ENCODE measurements around the gene CXCL3. TPM values are rescaled to one million over a fixed set of nuclear protein-coding genes. Genes with fewer than 3 reads are reported as not detected.

The CXCL3 gene
- total RNA-seq, 2 donors from 2014 or later = 2.9 TPM

GRCh38 chr4:73989928-73990327 lies 48.6 kb downstream of the CXCL3 start:
- H3K4me3 ChIP-seq (ENCODE audit: low read length) = no peak overlapping the region
- no peak for DNase-seq
- Mint-ChIP-seq H3K36me3 (ENCODE audit: low read depth) (no peaks in the 10 kb centered on the region), H3K9me3 (no peaks in the 10 kb centered on the region), H3K4me3 (no peak overlapping the region), H3K4me1 (peaks cover 4% of the 10 kb centered on the region), H3K27ac (no peak overlapping the region), H3K27me3 (ENCODE audit: insufficient read depth) (no peaks in the 10 kb centered on the region)
- no peaks in the 10 kb centered on the region for H3K27me3 ChIP-seq (ENCODE audit: control insufficient read depth, insufficient read depth, low read length, poor library complexity, severe bottlenecking)
- 93 to 97% methylated on average over 3 to 5 of the region's 5 CpGs for whole genome bisulfite sequencing, 2 experiments (ENCODE audit: insufficient coverage in 1 of 2, insufficient read length in 1 of 2)
- no peaks in the 10 kb centered on the region for H3K4me1 ChIP-seq (ENCODE audit: control insufficient read depth, insufficient read depth, low read length)
- TF ChIP-seq CTCF (conservative IDR thresholded peaks at IDR 0.05) = no peak
- no peak overlapping the region for H3K27ac ChIP-seq (ENCODE audit: low read depth, low read length)
- H3K9ac ChIP-seq (ENCODE audit: extremely low read depth, low read length, poor library complexity, severe bottlenecking) = no peak overlapping the region
- no peaks in the 10 kb centered on the region for H3K9me3 ChIP-seq (ENCODE audit: control insufficient read depth, low read length)
- no peaks in the 10 kb centered on the region for H3K36me3 ChIP-seq (ENCODE audit: control insufficient read depth, insufficient read depth, low read length)

GRCh38 chr4:73989031-73989430 lies 49.5 kb downstream of the CXCL3 start:
- H3K9ac ChIP-seq (ENCODE audit: extremely low read depth, low read length, poor library complexity, severe bottlenecking) = no peak overlapping the region
- Mint-ChIP-seq H3K9me3 (no peaks in the 10 kb centered on the region), H3K27ac (no peak overlapping the region), H3K36me3 (ENCODE audit: low read depth) (no peaks in the 10 kb centered on the region), H3K4me3 (no peak overlapping the region), H3K27me3 (ENCODE audit: insufficient read depth) (no peaks in the 10 kb centered on the region), H3K4me1 (peaks cover 4% of the 10 kb centered on the region)
- no peaks in the 10 kb centered on the region for H3K4me1 ChIP-seq (ENCODE audit: control insufficient read depth, insufficient read depth, low read length)
- no peaks in the 10 kb centered on the region for H3K36me3 ChIP-seq (ENCODE audit: control insufficient read depth, insufficient read depth, low read length)
- DNase-seq = no peak
- no peak overlapping the region for H3K27ac ChIP-seq (ENCODE audit: low read depth, low read length)
- no peak overlapping the region for H3K4me3 ChIP-seq (ENCODE audit: low read length)
- no peaks in the 10 kb centered on the region for H3K9me3 ChIP-seq (ENCODE audit: control insufficient read depth, low read length)
- no peak for TF ChIP-seq CTCF (conservative IDR thresholded peaks at IDR 0.05)
- 94 to 100% methylated on average over 2 of the region's 3 CpGs for WGBS, 2 experiments (ENCODE audit: insufficient coverage in 1 of 2, insufficient read length in 1 of 2)
- H3K27me3 ChIP-seq (ENCODE audit: control insufficient read depth, insufficient read depth, low read length, poor library complexity, severe bottlenecking) = no peaks in the 10 kb centered on the region

GRCh38 chr4:73988061-73988460 lies 50.4 kb downstream of the CXCL3 start, which contains the start of gene PPBP:
PPBP (minus strand) TSS chr4:73988190; CDS start chr4:73988103, 87 bp downstream.
- Mint-ChIP-seq H3K27me3 (ENCODE audit: insufficient read depth) (no peaks in the 10 kb centered on the region), H3K4me3 (no peak within 1 kb of the TSS), H3K27ac (no peak within 1 kb of the TSS), H3K4me1 (peaks cover 4% of the 10 kb centered on the region), H3K9me3 (no peaks in the 10 kb centered on the region), H3K36me3 (ENCODE audit: low read depth) (no peaks in the 10 kb centered on the region)
- H3K9me3 ChIP-seq (ENCODE audit: control insufficient read depth, low read length) = no peaks in the 10 kb centered on the region
- H3K4me3 ChIP-seq (ENCODE audit: low read length) = no peak within 1 kb of the TSS
- DNase-seq = no peak
- H3K27ac ChIP-seq (ENCODE audit: low read depth, low read length) = no peak within 1 kb of the TSS
- H3K9ac ChIP-seq (ENCODE audit: extremely low read depth, low read length, poor library complexity, severe bottlenecking) = no peak within 1 kb of the TSS
- TF ChIP-seq CTCF (conservative IDR thresholded peaks at IDR 0.05) = no peak
- no peaks in the 10 kb centered on the region for H3K4me1 ChIP-seq (ENCODE audit: control insufficient read depth, insufficient read depth, low read length)
- 89 to 92% methylated on average over 2 of the region's 2 CpGs for WGBS, 2 experiments (ENCODE audit: insufficient coverage in 1 of 2, insufficient read length in 1 of 2)
- no peaks in the 10 kb centered on the region for H3K36me3 ChIP-seq (ENCODE audit: control insufficient read depth, insufficient read depth, low read length)
- no peaks in the 10 kb centered on the region for H3K27me3 ChIP-seq (ENCODE audit: control insufficient read depth, insufficient read depth, low read length, poor library complexity, severe bottlenecking)

Other genes starting within 250 kb of the CXCL3 start
- gene CXCL6, start 202.0 kb downstream of the CXCL3 start, total RNA-seq = 1 to 10 TPM in 1 of 2 donors, under 1 TPM in 1; 0.46 to 1.2 TPM
- gene PF4V1, start 185.4 kb downstream of the CXCL3 start, total RNA-seq = not detected
- under 1 TPM in 1 of 2 donors, not detected in 1; 0.24 TPM for gene CXCL1, start 169.3 kb downstream of the CXCL3 start, total RNA-seq
- gene PF4, start 56.7 kb downstream of the CXCL3 start, total RNA-seq = 1 to 10 TPM in 1 of 2 donors, not detected in 1; 3.4 TPM
- gene PPBP, start 50.5 kb downstream of the CXCL3 start, total RNA-seq = not detected
- 10 to 100 TPM in 1 of 2 donors, under 1 TPM in 1; 0.73 to 10.7 TPM for gene CXCL5, start 40.0 kb downstream of the CXCL3 start, total RNA-seq
- gene CXCL2, start 60.5 kb upstream of the CXCL3 start, total RNA-seq = 1 to 10 TPM in 1 of 2 donors, under 1 TPM in 1; 0.44 to 1.5 TPM
- 10 to 100 TPM; 10.4 to 11.5 TPM for gene MTHFD2L, start 119.4 kb upstream of the CXCL3 start, total RNA-seq